Measurements from ENCODE around the gene USP21.

GRCh38 chr1:161196111-161196510, 36.8 kb downstream of the USP21 start:
- TF ChIP-seq CTCF (IDR thresholded peaks at IDR 0.05) (no peak), POLR2A (IDR thresholded peaks at IDR 0.05) (no peak)
